ENCODE measurements around the gene ANO9.
"Not testable (repeated sequence)": the region's sequence is repeated elsewhere in the genome, so short reads cannot be mapped to it uniquely, and the experiment has no call there.

The ANO9 gene

GRCh38 chr11:469684-470560 is 28.1 kb upstream of the ANO9 start:
- Histone ChIP-seq H3K27me3 (ENCODE audit: low read depth, low read length) (no peaks in the 10 kb centered on the region), H3K27ac (ENCODE audit: low read length) (peak overlapping the region; percentile 82), H3K4me3 (ENCODE audit: low read depth in 1 of 2, low read length in 2 of 2) (peak overlapping the region; percentile 41 to 44), H3K9me3 (ENCODE audit: control insufficient read depth in 1 of 2, low read length in 2 of 2) (no peaks in the 10 kb centered on the region), H3K36me3 (ENCODE audit: control insufficient read depth in 1 of 2, insufficient read depth in 2 of 2, low read length in 2 of 2) (peaks cover 0 to 6% of the 10 kb centered on the region in 2 donors), H3K4me1 (ENCODE audit: control insufficient read depth in 1 of 2, insufficient read depth in 2 of 2, low read length in 2 of 2) (peaks cover 0 to 9% of the 10 kb centered on the region in 2 donors)

GRCh38 chr11:469026-469683 is 27.3 kb upstream of the ANO9 start:
- peak overlapping the region; percentile 82 for H3K27ac ChIP-seq (ENCODE audit: low read length)
- H3K9me3 ChIP-seq (ENCODE audit: control insufficient read depth in 1 of 2, low read length in 2 of 2); H3K4me1 ChIP-seq (ENCODE audit: control insufficient read depth in 1 of 2, insufficient read depth in 2 of 2, low read length in 2 of 2); H3K36me3 ChIP-seq (ENCODE audit: control insufficient read depth in 1 of 2, insufficient read depth in 2 of 2, low read length in 2 of 2); H3K27me3 ChIP-seq (ENCODE audit: low read depth, low read length): not testable (repeated sequence)
- peak overlapping the region; percentile 41 to 44 for H3K4me3 ChIP-seq (ENCODE audit: low read depth in 1 of 2, low read length in 2 of 2)

GRCh38 chr11:468493-468892 is 26.7 kb upstream of the ANO9 start:
- Histone ChIP-seq H3K9me3 (ENCODE audit: control insufficient read depth in 1 of 2, low read length in 2 of 2) (no peaks in the 10 kb centered on the region), H3K27me3 (ENCODE audit: low read depth, low read length) (no peaks in the 10 kb centered on the region), H3K36me3 (ENCODE audit: control insufficient read depth in 1 of 2, insufficient read depth in 2 of 2, low read length in 2 of 2) (peaks cover 0 to 7% of the 10 kb centered on the region in 2 donors), H3K4me1 (ENCODE audit: control insufficient read depth in 1 of 2, insufficient read depth in 2 of 2, low read length in 2 of 2) (peaks cover 0 to 9% of the 10 kb centered on the region in 2 donors), H3K27ac (ENCODE audit: low read length) (peak overlapping the region; percentile 23), H3K4me3 (ENCODE audit: low read depth in 1 of 2, low read length in 2 of 2) (no peak overlapping the region)

GRCh38 chr11:468036-468435 is 26.2 kb upstream of the ANO9 start:
- Histone ChIP-seq H3K27ac (ENCODE audit: low read length) (no peak overlapping the region), H3K27me3 (ENCODE audit: low read depth, low read length) (no peaks in the 10 kb centered on the region), H3K4me1 (ENCODE audit: control insufficient read depth in 1 of 2, insufficient read depth in 2 of 2, low read length in 2 of 2) (peaks cover 0 to 9% of the 10 kb centered on the region in 2 donors), H3K9me3 (ENCODE audit: control insufficient read depth in 1 of 2, low read length in 2 of 2) (no peaks in the 10 kb centered on the region), H3K36me3 (ENCODE audit: control insufficient read depth in 1 of 2, insufficient read depth in 2 of 2, low read length in 2 of 2) (peaks cover 0 to 7% of the 10 kb centered on the region in 2 donors), H3K4me3 (ENCODE audit: low read depth in 1 of 2, low read length in 2 of 2) (no peak overlapping the region)

GRCh38 chr11:465896-466530 is 24.2 kb upstream of the ANO9 start:
- H3K27me3 ChIP-seq (ENCODE audit: low read depth, low read length) = no peaks in the 10 kb centered on the region
- H3K36me3 ChIP-seq (ENCODE audit: control insufficient read depth in 1 of 2, insufficient read depth in 2 of 2, low read length in 2 of 2) = peaks cover 4 to 17% of the 10 kb centered on the region in 2 donors
- no peaks in the 10 kb centered on the region for H3K9me3 ChIP-seq (ENCODE audit: control insufficient read depth in 1 of 2, low read length in 2 of 2)
- peaks cover 0 to 9% of the 10 kb centered on the region in 2 donors for H3K4me1 ChIP-seq (ENCODE audit: control insufficient read depth in 1 of 2, insufficient read depth in 2 of 2, low read length in 2 of 2)
- no peak overlapping the region for H3K4me3 ChIP-seq (ENCODE audit: low read depth in 1 of 2, low read length in 2 of 2)
- H3K27ac ChIP-seq (ENCODE audit: low read length) = no peak overlapping the region

- Histone ChIP-seq H3K36me3 (ENCODE audit: control insufficient read depth in 1 of 2, insufficient read depth in 2 of 2, low read length in 2 of 2) (peaks cover 8 to 30% of the 10 kb centered on the region in 2 donors), H3K27ac (ENCODE audit: low read length) (no peak overlapping the region), H3K27me3 (ENCODE audit: low read depth, low read length) (no peaks in the 10 kb centered on the region), H3K4me1 (ENCODE audit: control insufficient read depth in 1 of 2, insufficient read depth in 2 of 2, low read length in 2 of 2) (no peaks in the 10 kb centered on the region), H3K9me3 (ENCODE audit: control insufficient read depth in 1 of 2, low read length in 2 of 2) (no peaks in the 10 kb centered on the region), H3K4me3 (ENCODE audit: low read depth in 1 of 2, low read length in 2 of 2) (no peak overlapping the region)
Measured at GRCh38 chr11:464316-464715, 22.5 kb upstream of the ANO9 start.

- Histone ChIP-seq H3K4me1 (ENCODE audit: control insufficient read depth in 1 of 2, insufficient read depth in 2 of 2, low read length in 2 of 2) (no peaks in the 10 kb centered on the region), H3K36me3 (ENCODE audit: control insufficient read depth in 1 of 2, insufficient read depth in 2 of 2, low read length in 2 of 2) (peaks cover 8 to 30% of the 10 kb centered on the region in 2 donors), H3K9me3 (ENCODE audit: control insufficient read depth in 1 of 2, low read length in 2 of 2) (no peaks in the 10 kb centered on the region), H3K27ac (ENCODE audit: low read length) (no peak overlapping the region), H3K4me3 (ENCODE audit: low read depth in 1 of 2, low read length in 2 of 2) (no peak overlapping the region), H3K27me3 (ENCODE audit: low read depth, low read length) (no peaks in the 10 kb centered on the region)
Measured at GRCh38 chr11:462107-462890, 20.5 kb upstream of the ANO9 start.

- H3K4me1 ChIP-seq (ENCODE audit: control insufficient read depth in 1 of 2, insufficient read depth in 2 of 2, low read length in 2 of 2) = no peaks in the 10 kb centered on the region
- H3K36me3 ChIP-seq (ENCODE audit: control insufficient read depth in 1 of 2, insufficient read depth in 2 of 2, low read length in 2 of 2) = peaks cover 8 to 30% of the 10 kb centered on the region in 2 donors
- H3K4me3 ChIP-seq (ENCODE audit: low read depth in 1 of 2, low read length in 2 of 2) = no peak overlapping the region
- H3K27ac ChIP-seq (ENCODE audit: low read length) = no peak overlapping the region
- H3K9me3 ChIP-seq (ENCODE audit: control insufficient read depth in 1 of 2, low read length in 2 of 2) = no peaks in the 10 kb centered on the region
- H3K27me3 ChIP-seq (ENCODE audit: low read depth, low read length) = no peaks in the 10 kb centered on the region
Measured at GRCh38 chr11:461626-462025, 19.8 kb upstream of the ANO9 start.

GRCh38 chr11:460331-461199 is 18.8 kb upstream of the ANO9 start:
- no peaks in the 10 kb centered on the region for H3K4me1 ChIP-seq (ENCODE audit: control insufficient read depth in 1 of 2, insufficient read depth in 2 of 2, low read length in 2 of 2)
- no peaks in the 10 kb centered on the region for H3K9me3 ChIP-seq (ENCODE audit: control insufficient read depth in 1 of 2, low read length in 2 of 2)
- peaks cover 8 to 30% of the 10 kb centered on the region in 2 donors for H3K36me3 ChIP-seq (ENCODE audit: control insufficient read depth in 1 of 2, insufficient read depth in 2 of 2, low read length in 2 of 2)
- H3K4me3 ChIP-seq (ENCODE audit: low read depth in 1 of 2, low read length in 2 of 2) = no peak overlapping the region
- H3K27ac ChIP-seq (ENCODE audit: low read length) = no peak overlapping the region
- H3K27me3 ChIP-seq (ENCODE audit: low read depth, low read length) = no peaks in the 10 kb centered on the region

- no peaks in the 10 kb centered on the region for H3K9me3 ChIP-seq (ENCODE audit: control insufficient read depth in 1 of 2, low read length in 2 of 2)
- no peaks in the 10 kb centered on the region for H3K27me3 ChIP-seq (ENCODE audit: low read depth, low read length)
- peaks cover 8 to 23% of the 10 kb centered on the region in 2 donors for H3K36me3 ChIP-seq (ENCODE audit: control insufficient read depth in 1 of 2, insufficient read depth in 2 of 2, low read length in 2 of 2)
- no peaks in the 10 kb centered on the region for H3K4me1 ChIP-seq (ENCODE audit: control insufficient read depth in 1 of 2, insufficient read depth in 2 of 2, low read length in 2 of 2)
- H3K27ac ChIP-seq (ENCODE audit: low read length) = no peak overlapping the region
- H3K4me3 ChIP-seq (ENCODE audit: low read depth in 1 of 2, low read length in 2 of 2) = no peak overlapping the region
Measured at GRCh38 chr11:459511-460220, 17.9 kb upstream of the ANO9 start.
